Measurements from ENCODE around the gene SGIP1. TPM values are rescaled to one million over a fixed set of nuclear protein-coding genes. Genes with fewer than 3 reads are reported as not detected.

SGIP1 gene
- total and polyA plus RNA-seq, 2 experiments from 2014 or later, result 2.4 to 6.1 TPM

DNA sequence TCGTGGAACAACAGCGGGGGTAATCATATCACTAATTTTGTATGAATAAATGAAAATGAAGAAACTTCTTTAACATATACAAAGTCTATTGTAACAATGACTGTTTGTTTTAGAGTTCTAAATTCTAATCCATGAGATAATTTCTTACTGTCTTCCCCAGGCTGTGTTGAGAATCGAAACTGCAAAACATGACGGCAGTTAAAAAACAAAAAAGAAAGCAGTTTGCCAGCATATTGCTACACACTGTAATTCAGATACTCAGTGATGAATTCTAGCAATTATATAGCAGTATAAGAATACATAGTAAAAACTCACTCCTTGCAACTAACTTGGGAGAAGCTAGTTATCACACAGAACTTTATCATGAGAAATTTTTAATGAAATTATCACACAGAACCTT, 245.0 kb downstream of the SGIP1 start (continued):
- TF ChIP-seq, protein P1, sequence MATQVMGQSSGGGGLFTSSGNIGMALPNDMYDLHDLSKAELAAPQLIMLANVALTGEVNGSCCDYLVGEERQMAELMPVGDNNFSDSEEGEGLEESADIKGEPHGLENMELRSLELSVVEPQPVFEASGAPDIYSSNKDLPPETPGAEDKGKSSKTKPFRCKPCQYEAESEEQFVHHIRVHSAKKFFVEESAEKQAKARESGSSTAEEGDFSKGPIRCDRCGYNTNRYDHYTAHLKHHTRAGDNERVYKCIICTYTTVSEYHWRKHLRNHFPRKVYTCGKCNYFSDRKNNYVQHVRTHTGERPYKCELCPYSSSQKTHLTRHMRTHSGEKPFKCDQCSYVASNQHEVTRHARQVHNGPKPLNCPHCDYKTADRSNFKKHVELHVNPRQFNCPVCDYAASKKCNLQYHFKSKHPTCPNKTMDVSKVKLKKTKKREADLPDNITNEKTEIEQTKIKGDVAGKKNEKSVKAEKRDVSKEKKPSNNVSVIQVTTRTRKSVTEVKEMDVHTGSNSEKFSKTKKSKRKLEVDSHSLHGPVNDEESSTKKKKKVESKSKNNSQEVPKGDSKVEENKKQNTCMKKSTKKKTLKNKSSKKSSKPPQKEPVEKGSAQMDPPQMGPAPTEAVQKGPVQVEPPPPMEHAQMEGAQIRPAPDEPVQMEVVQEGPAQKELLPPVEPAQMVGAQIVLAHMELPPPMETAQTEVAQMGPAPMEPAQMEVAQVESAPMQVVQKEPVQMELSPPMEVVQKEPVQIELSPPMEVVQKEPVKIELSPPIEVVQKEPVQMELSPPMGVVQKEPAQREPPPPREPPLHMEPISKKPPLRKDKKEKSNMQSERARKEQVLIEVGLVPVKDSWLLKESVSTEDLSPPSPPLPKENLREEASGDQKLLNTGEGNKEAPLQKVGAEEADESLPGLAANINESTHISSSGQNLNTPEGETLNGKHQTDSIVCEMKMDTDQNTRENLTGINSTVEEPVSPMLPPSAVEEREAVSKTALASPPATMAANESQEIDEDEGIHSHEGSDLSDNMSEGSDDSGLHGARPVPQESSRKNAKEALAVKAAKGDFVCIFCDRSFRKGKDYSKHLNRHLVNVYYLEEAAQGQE (IDR thresholded peaks at IDR 0.05; ENCODE audit: unreplicated experiment), result no peak
- TF ChIP-seq JUNB (IDR thresholded peaks at IDR 0.05; ENCODE audit: unreplicated experiment) (no peak), EZH2 (IDR thresholded peaks at IDR 0.05; ENCODE audit: low read depth, unreplicated experiment) (no peak), ETS1 (IDR thresholded peaks at IDR 0.05) (no peak), CREB1 (CRISPR knock-in tag; IDR thresholded peaks at IDR 0.05; ENCODE audit: low read depth) (no peak)

- Mint-ChIP-seq H3K4me1 (no peaks in the 10 kb centered on the region), H3K27me3 (ENCODE audit: insufficient read depth, low read depth, poor library complexity) (peaks cover 3% of the 10 kb centered on the region), H3K36me3 (ENCODE audit: low read depth) (peaks cover 15% of the 10 kb centered on the region), H3K4me3 (no peak overlapping the region), H3K9me3 (peaks cover 35% of the 10 kb centered on the region), H3K27ac (no peak overlapping the region)
- DNase-seq (ENCODE audit: low spot score), result no peak
- H3K4me1 ChIP-seq (ENCODE audit: insufficient read depth), result no peaks in the 10 kb centered on the region
- no peak for ATAC-seq
- no peak overlapping the region for H3K4me3 ChIP-seq
- H3K79me2 ChIP-seq (replicated peaks; ENCODE audit: insufficient read depth), result no peaks in the 10 kb centered on the region
- no peak overlapping the region for H2AFZ ChIP-seq
- H3K4me2 ChIP-seq, result no peak overlapping the region
- no peaks in the 10 kb centered on the region for H3K9me2 ChIP-seq (ENCODE audit: insufficient read depth)
- no peak overlapping the region for H3K27ac ChIP-seq (ENCODE audit: low read depth)
- H4K20me1 ChIP-seq (replicated peaks; ENCODE audit: insufficient read depth), result no peaks in the 10 kb centered on the region
- H3K36me3 ChIP-seq (ENCODE audit: insufficient read depth), result peaks cover 4% of the 10 kb centered on the region; the same call in 1 of the 2 replicates
- no peaks in the 10 kb centered on the region for H3F3A ChIP-seq (replicated peaks; ENCODE audit: low read depth)
- no peaks in the 10 kb centered on the region for H3K27me3 ChIP-seq (ENCODE audit: insufficient read depth)
- TF ChIP-seq ZNF462 (CRISPR knock-in tag; IDR thresholded peaks at IDR 0.05) (no peak), CTCF (conservative IDR thresholded peaks at IDR 0.05; ENCODE audit: low read depth in 2 of 2) (no peak)
- TF ChIP-seq, protein P1 (IDR thresholded peaks at IDR 0.05; ENCODE audit: unreplicated experiment), result no peak
Measured at GRCh38 chr1:66779475-66780078, 245.6 kb downstream of the SGIP1 start.

Measured in GM23338 (cell line).